Measurements from ENCODE around the gene NBPF20. TPM values are rescaled to one million over a fixed set of nuclear protein-coding genes. Genes with fewer than 3 reads are reported as not detected.
A peak's percentile ranks its signal among the peaks of the same experiment; 100 is the strongest.
"Not testable (repeated sequence)": the region's sequence is repeated elsewhere in the genome, so short reads cannot be mapped to it uniquely, and the experiment has no call there.

Gene NBPF20
- total RNA-seq, 1 experiment from 2014 or later = 0.66 TPM

GRCh38 chr1:145465405-145466144 lies 40.2 kb upstream of the NBPF20 start (continued):
- TF ChIP-seq, protein P1, sequence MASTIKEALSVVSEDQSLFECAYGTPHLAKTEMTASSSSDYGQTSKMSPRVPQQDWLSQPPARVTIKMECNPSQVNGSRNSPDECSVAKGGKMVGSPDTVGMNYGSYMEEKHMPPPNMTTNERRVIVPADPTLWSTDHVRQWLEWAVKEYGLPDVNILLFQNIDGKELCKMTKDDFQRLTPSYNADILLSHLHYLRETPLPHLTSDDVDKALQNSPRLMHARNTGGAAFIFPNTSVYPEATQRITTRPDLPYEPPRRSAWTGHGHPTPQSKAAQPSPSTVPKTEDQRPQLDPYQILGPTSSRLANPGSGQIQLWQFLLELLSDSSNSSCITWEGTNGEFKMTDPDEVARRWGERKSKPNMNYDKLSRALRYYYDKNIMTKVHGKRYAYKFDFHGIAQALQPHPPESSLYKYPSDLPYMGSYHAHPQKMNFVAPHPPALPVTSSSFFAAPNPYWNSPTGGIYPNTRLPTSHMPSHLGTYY (CRISPR knock-in tag; IDR thresholded peaks at IDR 0.05) = peak; percentile 80; the same call in 1 of the 2 replicates

GRCh38 chr1:145464708-145465336 lies 39.4 kb upstream of the NBPF20 start:
- DNase-seq (ENCODE audit: low spot score); H3K36me3 Mint-ChIP-seq; CTCF ChIA-PET; H3K9me3 Mint-ChIP-seq; H3K4me1 Mint-ChIP-seq: not testable (repeated sequence)
- H3K27me3 Mint-ChIP-seq (ENCODE audit: low read depth) = peaks cover 23% of the 10 kb centered on the region
- POLR2A ChIA-PET = interaction anchor here (0.6 to 1.0 kb wide), 3 partner anchors 184 to 247 kb away, joined by 4 to 12 read pairs (median 4); no protein-coding TSS in a partner anchor
- peak overlapping the region; percentile 98 for H3K27ac Mint-ChIP-seq
- peak; percentile 37 for ATAC-seq
- H3K4me3 Mint-ChIP-seq = peak overlapping the region; percentile 71

GRCh38 chr1:145464017-145464416 lies 38.6 kb upstream of the NBPF20 start:
- H3K9me3 Mint-ChIP-seq; H3K36me3 Mint-ChIP-seq; H3K27ac Mint-ChIP-seq; H3K4me1 Mint-ChIP-seq; DNase-seq (ENCODE audit: low spot score); POLR2A ChIA-PET; ATAC-seq; CTCF ChIA-PET: not testable (repeated sequence)
- Mint-ChIP-seq H3K27me3 (ENCODE audit: low read depth) (peaks cover 23% of the 10 kb centered on the region), H3K4me3 (peak overlapping the region; percentile 12; the same call in 1 of the 2 replicates)

DNA sequence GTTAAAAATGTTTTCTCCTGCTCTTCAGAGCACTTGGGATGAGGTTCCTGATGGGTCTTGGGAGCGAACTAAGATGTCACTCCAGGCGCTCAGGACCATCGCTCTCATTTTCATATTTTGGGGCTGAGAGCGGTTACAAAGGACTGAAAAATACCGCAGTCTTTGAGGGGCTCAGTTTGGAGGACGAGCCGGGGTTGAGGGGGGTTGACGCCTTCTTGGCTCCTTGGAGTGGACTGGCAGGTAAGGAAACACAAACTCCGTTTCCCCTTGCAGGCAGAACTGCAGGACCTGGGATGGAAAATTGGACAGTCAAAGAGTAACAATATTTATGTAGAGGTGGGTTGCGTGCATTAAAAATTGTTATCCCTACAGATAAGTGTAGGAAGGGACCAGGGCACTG lies 35.3 kb upstream of the NBPF20 start:
- H3K9me3 Mint-ChIP-seq; POLR2A ChIA-PET; H3K36me3 Mint-ChIP-seq; ATAC-seq; H3K27ac Mint-ChIP-seq; DNase-seq (ENCODE audit: low spot score); CTCF ChIA-PET; H3K4me1 Mint-ChIP-seq: not testable (repeated sequence)
- Mint-ChIP-seq H3K4me3 (peak overlapping the region; percentile 80), H3K27me3 (ENCODE audit: low read depth) (peaks cover 32% of the 10 kb centered on the region)

- POLR2A ChIA-PET; H3K9me3 Mint-ChIP-seq; CTCF ChIA-PET; DNase-seq (ENCODE audit: low spot score); H3K4me1 Mint-ChIP-seq; H3K36me3 Mint-ChIP-seq; H3K27ac Mint-ChIP-seq: not testable (repeated sequence)
- Mint-ChIP-seq H3K4me3 (peak overlapping the region; percentile 80), H3K27me3 (ENCODE audit: low read depth) (peaks cover 39% of the 10 kb centered on the region)
- peak; percentile 3; the same call in 1 of the 2 replicates for ATAC-seq
Measured at GRCh38 chr1:145460048-145460447, 34.6 kb upstream of the NBPF20 start.

GRCh38 chr1:145459591-145459990 lies 34.2 kb upstream of the NBPF20 start:
- H3K36me3 Mint-ChIP-seq; H3K4me3 Mint-ChIP-seq; H3K9me3 Mint-ChIP-seq; CTCF ChIA-PET; POLR2A ChIA-PET; DNase-seq (ENCODE audit: low spot score); H3K27ac Mint-ChIP-seq; H3K4me1 Mint-ChIP-seq: not testable (repeated sequence)
- peaks cover 43% of the 10 kb centered on the region for H3K27me3 Mint-ChIP-seq (ENCODE audit: low read depth)
- peak; percentile 90 for ATAC-seq

DNA sequence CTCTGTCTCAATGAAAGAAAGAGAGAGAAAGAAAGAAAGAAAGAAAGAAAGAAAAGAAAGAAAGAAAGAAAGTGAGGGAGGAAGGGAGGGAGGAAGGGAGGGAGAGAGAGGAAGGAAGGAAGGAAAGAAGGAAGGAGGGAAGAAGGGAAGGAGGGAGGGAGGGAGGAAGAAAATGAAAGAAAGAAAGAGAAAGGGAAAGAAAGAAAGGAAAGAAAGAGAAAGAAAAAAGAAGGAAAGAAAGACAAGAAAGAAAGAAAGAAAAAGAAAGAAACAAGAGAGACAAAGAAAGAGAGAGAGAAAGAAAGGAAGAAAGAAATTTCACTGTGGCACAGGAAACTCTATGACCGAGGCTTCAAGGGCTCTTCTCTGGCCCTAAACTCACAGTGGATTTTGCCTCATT lies 33.7 kb upstream of the NBPF20 start:
- H3K27ac Mint-ChIP-seq; H3K9me3 Mint-ChIP-seq; H3K4me1 Mint-ChIP-seq; H3K36me3 Mint-ChIP-seq; POLR2A ChIA-PET; CTCF ChIA-PET; DNase-seq (ENCODE audit: low spot score); ATAC-seq: not testable (repeated sequence)
- Mint-ChIP-seq H3K4me3 (peak overlapping the region; percentile 59), H3K27me3 (ENCODE audit: low read depth) (peaks cover 47% of the 10 kb centered on the region)

- H3K4me1 Mint-ChIP-seq; DNase-seq (ENCODE audit: low spot score); H3K36me3 Mint-ChIP-seq; H3K27ac Mint-ChIP-seq; CTCF ChIA-PET; ATAC-seq; H3K9me3 Mint-ChIP-seq; POLR2A ChIA-PET: not testable (repeated sequence)
- peak overlapping the region; percentile 60 for H3K4me3 Mint-ChIP-seq
- peaks cover 42% of the 10 kb centered on the region for H3K27me3 Mint-ChIP-seq (ENCODE audit: low read depth)
Measured at GRCh38 chr1:145454824-145455177, 29.4 kb upstream of the NBPF20 start.

GRCh38 chr1:145453873-145454823 lies 28.7 kb upstream of the NBPF20 start:
- H3K36me3 Mint-ChIP-seq, CTCF ChIA-PET, H3K9me3 Mint-ChIP-seq, POLR2A ChIA-PET, H3K4me1 Mint-ChIP-seq, H3K27ac Mint-ChIP-seq: not testable (repeated sequence)
- ATAC-seq (peak; percentile 73), DNase-seq (ENCODE audit: low spot score) (peak; percentile 28)
- Mint-ChIP-seq H3K4me3 (peak overlapping the region; percentile 74), H3K27me3 (ENCODE audit: low read depth) (peaks cover 42% of the 10 kb centered on the region)

- 0 out of 2 replicates have a peak, but pooled peaks have one; percentile 11 for ATAC-seq
- DNase-seq (ENCODE audit: low spot score); H3K27ac Mint-ChIP-seq; H3K4me1 Mint-ChIP-seq; CTCF ChIA-PET; H3K9me3 Mint-ChIP-seq; H3K36me3 Mint-ChIP-seq; POLR2A ChIA-PET; H3K4me3 Mint-ChIP-seq: not testable (repeated sequence)
- peaks cover 37% of the 10 kb centered on the region for H3K27me3 Mint-ChIP-seq (ENCODE audit: low read depth)
Measured at GRCh38 chr1:145452506-145452905, 27.1 kb upstream of the NBPF20 start.
